ENCODE data around the gene LIAS.

The LIAS gene

DNA sequence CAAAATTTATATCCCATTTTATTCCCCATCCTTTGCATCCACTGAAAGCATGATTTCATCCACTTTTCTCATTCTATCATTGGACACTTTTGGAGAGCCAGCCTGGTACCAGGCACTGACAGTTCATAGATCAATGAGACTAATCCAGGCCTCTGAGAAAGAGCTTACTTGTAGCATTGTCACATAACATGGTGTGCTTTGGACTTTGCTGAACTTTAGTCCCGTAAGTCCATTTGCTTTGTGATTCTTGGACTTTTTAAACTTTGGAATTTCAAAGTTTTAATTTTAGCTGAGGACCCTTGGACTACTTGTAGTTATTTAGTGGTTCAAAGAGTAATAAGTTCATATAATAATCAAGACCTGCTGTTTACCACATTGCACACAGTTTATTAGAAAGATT is 11.5 kb downstream of the LIAS start:
- no peak for TF ChIP-seq SUZ12 (IDR thresholded peaks at IDR 0.05; ENCODE audit: extremely low read depth, insufficient read depth, insufficient read length)
- no peak for TF ChIP-seq ZNF274 (IDR thresholded peaks at IDR 0.05; ENCODE audit: low read depth, low read length)
- TF ChIP-seq YY1 (IDR thresholded peaks at IDR 0.05; ENCODE audit: insufficient read depth, insufficient read length), result no peak
- H3K9ac ChIP-seq (ENCODE audit: insufficient read length, low read depth), result no peak overlapping the region
- no peaks in the 10 kb centered on the region for H3K4me1 ChIP-seq (ENCODE audit: insufficient read depth, insufficient read length)
- H3K27me3 ChIP-seq (ENCODE audit: insufficient read depth, insufficient read length), result no peaks in the 10 kb centered on the region
- H3K36me3 ChIP-seq (ENCODE audit: insufficient read depth, insufficient read length, low read length), result peaks cover 44% of the 10 kb centered on the region
- no peaks in the 10 kb centered on the region for H3K9me3 ChIP-seq (ENCODE audit: insufficient read depth, low read length)
- H3K4me3 ChIP-seq (ENCODE audit: insufficient read length, low read depth), result no peak overlapping the region
- no peak for DNase-seq (ENCODE audit: low read depth, low spot score)

DNA sequence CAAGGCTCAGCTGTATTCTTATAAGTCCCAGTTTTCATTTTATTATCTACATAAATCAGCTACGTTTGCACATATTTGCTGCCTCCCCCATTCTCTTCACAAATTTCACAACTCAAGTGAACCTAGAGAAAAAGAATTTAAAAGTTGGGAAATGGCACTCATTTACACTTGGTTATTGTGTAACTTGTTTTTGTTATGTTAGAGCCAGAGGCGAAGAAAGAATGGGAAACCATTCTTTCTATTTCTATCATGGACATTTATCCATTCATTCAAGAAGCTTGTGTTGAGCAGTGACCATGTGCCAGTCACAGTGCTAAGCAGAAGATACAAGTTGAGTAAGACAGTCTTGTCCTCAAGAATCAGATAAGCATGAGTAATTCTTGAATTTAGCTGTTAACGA is 13.5 kb downstream of the LIAS start:
- TF ChIP-seq YY1 (IDR thresholded peaks at IDR 0.05; ENCODE audit: insufficient read depth, insufficient read length) (no peak), ZNF274 (IDR thresholded peaks at IDR 0.05; ENCODE audit: low read depth, low read length) (no peak), SUZ12 (IDR thresholded peaks at IDR 0.05; ENCODE audit: extremely low read depth, insufficient read depth, insufficient read length) (no peak)
- no peak overlapping the region for H3K9ac ChIP-seq (ENCODE audit: insufficient read length, low read depth)
- H3K9me3 ChIP-seq (ENCODE audit: insufficient read depth, low read length), result no peaks in the 10 kb centered on the region
- no peak overlapping the region for H3K4me3 ChIP-seq (ENCODE audit: insufficient read length, low read depth)
- H3K27me3 ChIP-seq (ENCODE audit: insufficient read depth, insufficient read length), result no peaks in the 10 kb centered on the region
- no peaks in the 10 kb centered on the region for H3K4me1 ChIP-seq (ENCODE audit: insufficient read depth, insufficient read length)
- H3K36me3 ChIP-seq (ENCODE audit: insufficient read depth, insufficient read length, low read length), result peaks cover 44% of the 10 kb centered on the region
- no peak for DNase-seq (ENCODE audit: low read depth, low spot score)

DNA sequence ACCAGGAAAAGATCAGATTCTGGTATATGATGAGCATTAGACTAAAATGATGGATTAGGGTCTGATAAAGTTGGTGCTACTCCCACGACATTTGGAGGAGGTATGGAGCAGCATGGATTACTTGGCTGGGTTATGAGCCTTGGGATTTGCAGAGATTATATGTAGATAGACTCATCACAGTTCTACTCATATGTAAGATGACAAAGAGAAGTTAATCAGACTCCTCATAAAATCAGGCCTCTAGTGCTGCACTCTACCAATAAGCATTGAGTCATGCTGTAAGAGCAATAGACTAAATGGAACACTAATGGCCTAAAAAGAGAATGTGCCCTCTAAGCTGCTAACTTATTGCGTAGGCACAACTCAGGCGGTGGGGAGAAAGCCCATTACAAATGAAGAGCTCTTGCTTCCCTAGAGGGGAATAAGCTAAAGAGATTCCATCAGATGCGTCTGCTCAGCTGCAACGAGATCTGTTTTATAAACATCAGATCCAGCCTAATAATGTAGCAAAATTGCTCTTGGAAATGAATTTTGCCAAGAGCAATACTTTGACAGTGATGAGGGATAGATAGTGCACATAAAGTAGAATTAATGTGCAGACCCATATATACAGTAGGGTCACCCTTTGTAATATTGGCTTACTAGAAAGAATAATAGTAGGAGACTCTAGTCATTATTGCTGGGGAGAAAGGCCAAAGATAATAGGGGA is 17.5 kb downstream of the LIAS start:
- TF ChIP-seq SUZ12 (IDR thresholded peaks at IDR 0.05; ENCODE audit: extremely low read depth, insufficient read depth, insufficient read length), result no peak
- TF ChIP-seq YY1 (IDR thresholded peaks at IDR 0.05; ENCODE audit: insufficient read depth, insufficient read length), result no peak
- TF ChIP-seq ZNF274 (IDR thresholded peaks at IDR 0.05; ENCODE audit: low read depth, low read length), result no peak
- Histone ChIP-seq H3K4me3 (ENCODE audit: insufficient read length, low read depth) (no peak overlapping the region), H3K4me1 (ENCODE audit: insufficient read depth, insufficient read length) (no peaks in the 10 kb centered on the region), H3K27me3 (ENCODE audit: insufficient read depth, insufficient read length) (no peaks in the 10 kb centered on the region), H3K9ac (ENCODE audit: insufficient read length, low read depth) (no peak overlapping the region), H3K9me3 (ENCODE audit: insufficient read depth, low read length) (no peaks in the 10 kb centered on the region), H3K36me3 (ENCODE audit: insufficient read depth, insufficient read length, low read length) (peaks cover 32% of the 10 kb centered on the region)
- DNase-seq (ENCODE audit: low read depth, low spot score), result no peak

DNA sequence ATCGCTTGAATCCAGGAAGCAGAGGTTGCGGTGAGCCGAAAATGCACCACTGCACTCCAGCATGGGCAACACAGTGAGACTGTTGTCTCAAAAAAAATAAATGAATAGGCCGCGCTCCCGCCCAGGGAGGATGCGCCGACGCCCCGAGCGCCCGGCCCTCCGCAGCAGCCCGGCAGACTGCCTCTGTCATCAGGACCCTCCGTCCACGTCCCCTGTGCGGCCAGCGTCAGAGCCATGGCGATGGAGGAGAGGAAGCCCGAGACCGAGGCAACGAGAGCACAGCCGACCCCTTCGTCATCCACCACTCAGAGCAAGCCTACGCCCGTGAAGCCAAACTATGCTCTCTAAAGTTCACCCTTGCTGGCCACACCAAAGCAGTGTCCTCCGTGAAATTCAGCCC is 21.4 kb downstream of the LIAS start:
- Histone ChIP-seq H3K9me3 (ENCODE audit: insufficient read depth, low read length) (no peaks in the 10 kb centered on the region), H3K36me3 (ENCODE audit: insufficient read depth, insufficient read length, low read length) (peaks cover 15% of the 10 kb centered on the region), H3K9ac (ENCODE audit: insufficient read length, low read depth) (no peak overlapping the region), H3K4me1 (ENCODE audit: insufficient read depth, insufficient read length) (no peaks in the 10 kb centered on the region), H3K27me3 (ENCODE audit: insufficient read depth, insufficient read length) (no peaks in the 10 kb centered on the region), H3K4me3 (ENCODE audit: insufficient read length, low read depth) (no peak overlapping the region)
- TF ChIP-seq ZNF274 (IDR thresholded peaks at IDR 0.05; ENCODE audit: low read depth, low read length) (no peak), YY1 (IDR thresholded peaks at IDR 0.05; ENCODE audit: insufficient read depth, insufficient read length) (no peak), SUZ12 (IDR thresholded peaks at IDR 0.05; ENCODE audit: extremely low read depth, insufficient read depth, insufficient read length) (no peak)
- DNase-seq (ENCODE audit: low read depth, low spot score), result no peak

DNA sequence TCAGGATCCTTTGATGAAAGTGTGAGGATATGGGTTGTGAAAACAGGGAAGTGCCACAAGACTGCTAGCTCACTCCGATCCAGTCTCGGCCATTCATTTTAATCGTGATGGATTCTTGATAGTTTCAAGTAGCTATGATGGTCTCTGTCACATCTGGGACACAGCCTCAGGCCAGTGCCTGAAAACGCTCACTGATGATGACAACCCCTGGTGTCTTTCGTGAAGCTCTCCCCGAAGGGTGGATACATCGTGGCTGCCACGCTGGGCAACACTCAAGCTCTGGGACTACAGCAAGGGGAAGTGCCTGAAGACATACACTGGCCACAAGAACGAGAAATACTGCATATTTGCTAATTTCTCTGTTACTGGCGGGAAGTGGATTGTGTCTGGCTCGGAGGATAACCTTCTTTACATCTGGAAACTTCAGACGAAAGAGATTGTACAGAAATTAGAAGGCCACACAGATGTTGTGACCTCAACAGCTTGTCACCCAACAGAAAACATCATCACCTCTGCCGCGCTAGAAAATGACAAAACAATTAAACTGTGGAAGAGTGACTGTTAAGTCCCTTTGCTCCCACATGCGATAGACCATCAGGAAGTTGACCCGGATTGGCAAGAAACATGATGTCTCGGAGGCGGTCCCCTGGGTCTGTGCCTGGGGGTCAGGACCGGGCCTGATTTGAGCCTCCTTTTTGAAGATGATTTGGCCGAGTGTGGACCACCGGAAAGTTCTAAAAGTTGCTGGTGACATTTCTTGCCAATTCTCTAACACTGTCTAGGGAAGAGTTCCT is 22.2 kb downstream of the LIAS start:
- no peak for DNase-seq (ENCODE audit: low read depth, low spot score)
- Histone ChIP-seq H3K9me3 (ENCODE audit: insufficient read depth, low read length) (no peaks in the 10 kb centered on the region), H3K36me3 (ENCODE audit: insufficient read depth, insufficient read length, low read length) (peaks cover 10% of the 10 kb centered on the region), H3K27me3 (ENCODE audit: insufficient read depth, insufficient read length) (no peaks in the 10 kb centered on the region), H3K4me3 (ENCODE audit: insufficient read length, low read depth) (no peak overlapping the region), H3K4me1 (ENCODE audit: insufficient read depth, insufficient read length) (no peaks in the 10 kb centered on the region), H3K9ac (ENCODE audit: insufficient read length, low read depth) (no peak overlapping the region)
- TF ChIP-seq YY1 (IDR thresholded peaks at IDR 0.05; ENCODE audit: insufficient read depth, insufficient read length) (no peak), SUZ12 (IDR thresholded peaks at IDR 0.05; ENCODE audit: extremely low read depth, insufficient read depth, insufficient read length) (no peak)

DNA sequence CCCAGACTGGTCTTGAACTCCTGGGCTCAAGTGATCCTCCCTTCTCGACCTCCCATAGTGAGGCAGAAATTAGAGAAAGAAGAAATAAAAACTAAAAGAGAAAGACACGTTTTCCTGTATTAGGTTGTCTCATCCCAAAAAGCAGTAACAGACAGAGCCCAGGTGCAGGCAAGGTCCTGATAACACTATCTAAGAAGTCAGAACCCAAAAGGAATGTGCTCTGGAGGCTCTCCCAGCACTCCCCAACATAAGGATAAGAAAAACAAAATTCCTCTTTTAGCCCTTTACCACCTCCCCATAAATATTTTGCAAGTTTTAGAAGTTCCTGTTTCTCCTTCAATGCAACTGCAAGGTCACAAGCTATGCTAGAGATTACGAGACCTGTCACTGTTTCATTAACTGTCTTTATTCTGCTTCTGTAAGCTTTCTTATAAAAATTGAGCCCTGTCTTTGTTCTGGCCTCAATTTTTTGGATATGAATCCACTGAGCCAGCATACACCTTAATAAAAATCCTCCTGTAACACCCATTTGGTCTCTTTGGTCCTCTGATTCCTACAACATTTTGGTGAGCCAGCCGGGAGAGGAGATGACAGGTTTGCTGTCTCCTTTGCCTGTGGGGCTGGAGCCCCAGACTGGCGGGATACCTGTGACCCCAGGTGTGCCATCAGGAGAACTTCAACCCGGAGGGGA is 25.9 kb downstream of the LIAS start:
- no peak overlapping the region for H3K9ac ChIP-seq (ENCODE audit: insufficient read length, low read depth)
- H3K4me3 ChIP-seq (ENCODE audit: insufficient read length, low read depth), result no peak overlapping the region
- no peaks in the 10 kb centered on the region for H3K9me3 ChIP-seq (ENCODE audit: insufficient read depth, low read length)
- TF ChIP-seq SUZ12 (IDR thresholded peaks at IDR 0.05; ENCODE audit: extremely low read depth, insufficient read depth, insufficient read length) (no peak), ZNF274 (IDR thresholded peaks at IDR 0.05; ENCODE audit: low read depth, low read length) (no peak), YY1 (IDR thresholded peaks at IDR 0.05; ENCODE audit: insufficient read depth, insufficient read length) (no peak)
- no peaks in the 10 kb centered on the region for H3K27me3 ChIP-seq (ENCODE audit: insufficient read depth, insufficient read length)
- DNase-seq (ENCODE audit: low read depth, low spot score), result no peak
- no peaks in the 10 kb centered on the region for H3K36me3 ChIP-seq (ENCODE audit: insufficient read depth, insufficient read length, low read length)
- no peaks in the 10 kb centered on the region for H3K4me1 ChIP-seq (ENCODE audit: insufficient read depth, insufficient read length)
